Loucy (cell line): ENCODE results near the gene DDX17.

ENCODE experiments used
- CTCF ChIP-seq: fragments of 200-600 bp; sonication (generic); conservative IDR thresholded peaks from 2 replicates; pipeline ENCODE4 v1.5.1; 2014; ENCODE audit warnings: mild to moderate bottlenecking, antibody characterized with exemption, low read length
- EZH2phosphoT487 ChIP-seq: fragments of 200-600 bp; IDR thresholded peaks from 2 replicates; pipeline ENCODE4 v1.6.1; 2018; ENCODE audit warnings: antibody characterized with exemption, mild to moderate bottlenecking, moderate library complexity, borderline replicate concordance

GRCh38 chr22:38477585-38477984, 28.5 kb downstream of the DDX17 start:
- TF ChIP-seq CTCF (no peak), EZH2phosphoT487 (no peak)
